HL-60 (cell line): ENCODE data around the gene NEUROD2.

Source experiments
- DNase-seq, 2 experiments: peaks; one replicate each; pipeline ENCODE4 v3.0.0-alpha.2; 2010 to 2020; ENCODE audit warnings: low read depth in 1 of 2, low spot score in 1 of 2
- H3K27ac ChIP-seq: fragments of 250-450 bp; sonication (Bioruptor Pico); replicated peaks from 2 replicates; pipeline ENCODE4 v1.5.1; 2020; ENCODE audit warnings: mild to moderate bottlenecking, moderate library complexity
- H3K27me3 ChIP-seq: fragments of 250-450 bp; sonication (Bioruptor Pico); 2 replicates; pipeline ENCODE4 v1.5.1; 2021; ENCODE audit warnings: mild to moderate bottlenecking, moderate library complexity; ENCODE audit not compliant: insufficient read depth, poor library complexity, severe bottlenecking
- H3K4me3 ChIP-seq: replicated peaks from 2 replicates; pipeline ENCODE4 v1.5.1; 2011; ENCODE audit warnings: mild to moderate bottlenecking, control low read depth, low read length; ENCODE audit not compliant: insufficient read depth
- GABPA ChIP-seq: IDR thresholded peaks from 2 replicates; pipeline ENCODE4 v1.6.1; 2012; ENCODE audit warnings: low read depth
- POLR2AphosphoS5 ChIP-seq: IDR thresholded peaks from 2 replicates; pipeline ENCODE4 v1.6.1; 2012; ENCODE audit warnings: low read depth
- SPI1 ChIP-seq: IDR thresholded peaks from 2 replicates; pipeline ENCODE4 v1.6.1; 2012; ENCODE audit warnings: low read depth, mild to moderate bottlenecking, borderline replicate concordance
- TF ChIP-seq, protein P1 (sequence below): IDR thresholded peaks from 2 replicates; pipeline ENCODE4 v1.6.1; 2012; ENCODE audit warnings: low read depth; ENCODE audit not compliant: insufficient replicate concordance
- TF ChIP-seq, protein P2 (sequence below): IDR thresholded peaks from one replicate; pipeline ENCODE4 v1.5.1; 2011; ENCODE audit warnings: low read length, control low read depth, inconsistent platforms; ENCODE audit not compliant: insufficient read depth

The NEUROD2 gene

GRCh38 chr17:39566094-39566850, 41.4 kb downstream of the NEUROD2 start:
- Histone ChIP-seq H3K27me3 (no peaks in the 10 kb centered on the region), H3K27ac (no peak overlapping the region), H3K4me3 (no peak overlapping the region)
- no peak for TF ChIP-seq GABPA
- TF ChIP-seq, protein P1, sequence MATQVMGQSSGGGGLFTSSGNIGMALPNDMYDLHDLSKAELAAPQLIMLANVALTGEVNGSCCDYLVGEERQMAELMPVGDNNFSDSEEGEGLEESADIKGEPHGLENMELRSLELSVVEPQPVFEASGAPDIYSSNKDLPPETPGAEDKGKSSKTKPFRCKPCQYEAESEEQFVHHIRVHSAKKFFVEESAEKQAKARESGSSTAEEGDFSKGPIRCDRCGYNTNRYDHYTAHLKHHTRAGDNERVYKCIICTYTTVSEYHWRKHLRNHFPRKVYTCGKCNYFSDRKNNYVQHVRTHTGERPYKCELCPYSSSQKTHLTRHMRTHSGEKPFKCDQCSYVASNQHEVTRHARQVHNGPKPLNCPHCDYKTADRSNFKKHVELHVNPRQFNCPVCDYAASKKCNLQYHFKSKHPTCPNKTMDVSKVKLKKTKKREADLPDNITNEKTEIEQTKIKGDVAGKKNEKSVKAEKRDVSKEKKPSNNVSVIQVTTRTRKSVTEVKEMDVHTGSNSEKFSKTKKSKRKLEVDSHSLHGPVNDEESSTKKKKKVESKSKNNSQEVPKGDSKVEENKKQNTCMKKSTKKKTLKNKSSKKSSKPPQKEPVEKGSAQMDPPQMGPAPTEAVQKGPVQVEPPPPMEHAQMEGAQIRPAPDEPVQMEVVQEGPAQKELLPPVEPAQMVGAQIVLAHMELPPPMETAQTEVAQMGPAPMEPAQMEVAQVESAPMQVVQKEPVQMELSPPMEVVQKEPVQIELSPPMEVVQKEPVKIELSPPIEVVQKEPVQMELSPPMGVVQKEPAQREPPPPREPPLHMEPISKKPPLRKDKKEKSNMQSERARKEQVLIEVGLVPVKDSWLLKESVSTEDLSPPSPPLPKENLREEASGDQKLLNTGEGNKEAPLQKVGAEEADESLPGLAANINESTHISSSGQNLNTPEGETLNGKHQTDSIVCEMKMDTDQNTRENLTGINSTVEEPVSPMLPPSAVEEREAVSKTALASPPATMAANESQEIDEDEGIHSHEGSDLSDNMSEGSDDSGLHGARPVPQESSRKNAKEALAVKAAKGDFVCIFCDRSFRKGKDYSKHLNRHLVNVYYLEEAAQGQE, result no peak
- TF ChIP-seq SPI1, result no peak
- TF ChIP-seq POLR2AphosphoS5, result no peak
- TF ChIP-seq, protein P2, sequence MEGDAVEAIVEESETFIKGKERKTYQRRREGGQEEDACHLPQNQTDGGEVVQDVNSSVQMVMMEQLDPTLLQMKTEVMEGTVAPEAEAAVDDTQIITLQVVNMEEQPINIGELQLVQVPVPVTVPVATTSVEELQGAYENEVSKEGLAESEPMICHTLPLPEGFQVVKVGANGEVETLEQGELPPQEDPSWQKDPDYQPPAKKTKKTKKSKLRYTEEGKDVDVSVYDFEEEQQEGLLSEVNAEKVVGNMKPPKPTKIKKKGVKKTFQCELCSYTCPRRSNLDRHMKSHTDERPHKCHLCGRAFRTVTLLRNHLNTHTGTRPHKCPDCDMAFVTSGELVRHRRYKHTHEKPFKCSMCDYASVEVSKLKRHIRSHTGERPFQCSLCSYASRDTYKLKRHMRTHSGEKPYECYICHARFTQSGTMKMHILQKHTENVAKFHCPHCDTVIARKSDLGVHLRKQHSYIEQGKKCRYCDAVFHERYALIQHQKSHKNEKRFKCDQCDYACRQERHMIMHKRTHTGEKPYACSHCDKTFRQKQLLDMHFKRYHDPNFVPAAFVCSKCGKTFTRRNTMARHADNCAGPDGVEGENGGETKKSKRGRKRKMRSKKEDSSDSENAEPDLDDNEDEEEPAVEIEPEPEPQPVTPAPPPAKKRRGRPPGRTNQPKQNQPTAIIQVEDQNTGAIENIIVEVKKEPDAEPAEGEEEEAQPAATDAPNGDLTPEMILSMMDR, result no peak
- DNase-seq, result no peak

DNA sequence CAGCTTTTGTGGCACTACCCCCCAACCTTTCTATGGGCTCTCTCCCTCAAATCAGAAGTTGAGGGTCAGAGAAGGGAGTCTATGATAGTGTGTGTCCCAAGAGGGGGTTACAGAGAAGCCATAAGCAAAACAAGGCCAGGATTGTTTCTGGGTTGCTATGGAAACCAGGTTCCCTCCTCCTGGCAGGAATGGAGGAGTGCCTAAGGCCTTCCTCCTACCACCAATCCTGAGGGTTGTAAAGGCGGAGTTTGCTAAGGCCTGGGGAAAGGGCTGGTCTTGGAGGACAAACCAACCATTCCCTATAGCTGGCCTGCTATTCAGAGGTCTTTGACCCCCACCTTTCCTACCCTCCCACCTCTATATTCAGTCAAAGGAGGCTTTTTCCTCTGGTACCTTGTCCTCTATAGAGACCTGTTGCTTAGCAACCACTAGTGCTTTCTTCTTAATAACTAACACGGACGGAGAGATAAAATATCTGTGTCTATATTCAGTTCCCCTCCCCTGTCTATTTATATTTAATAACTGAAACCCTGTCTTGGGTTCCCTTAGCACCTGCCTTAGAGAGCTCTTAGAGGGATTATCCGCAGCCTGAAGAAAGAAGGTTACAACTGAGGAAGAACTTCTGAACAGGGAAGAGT, 43.4 kb downstream of the NEUROD2 start:
- TF ChIP-seq, protein P2, result no peak
- TF ChIP-seq, protein P1, result no peak
- TF ChIP-seq GABPA (no peak), SPI1 (no peak), POLR2AphosphoS5 (no peak)
- Histone ChIP-seq H3K27me3 (no peaks in the 10 kb centered on the region), H3K4me3 (no peak overlapping the region), H3K27ac (no peak overlapping the region)
- DNase-seq, result no peak

DNA sequence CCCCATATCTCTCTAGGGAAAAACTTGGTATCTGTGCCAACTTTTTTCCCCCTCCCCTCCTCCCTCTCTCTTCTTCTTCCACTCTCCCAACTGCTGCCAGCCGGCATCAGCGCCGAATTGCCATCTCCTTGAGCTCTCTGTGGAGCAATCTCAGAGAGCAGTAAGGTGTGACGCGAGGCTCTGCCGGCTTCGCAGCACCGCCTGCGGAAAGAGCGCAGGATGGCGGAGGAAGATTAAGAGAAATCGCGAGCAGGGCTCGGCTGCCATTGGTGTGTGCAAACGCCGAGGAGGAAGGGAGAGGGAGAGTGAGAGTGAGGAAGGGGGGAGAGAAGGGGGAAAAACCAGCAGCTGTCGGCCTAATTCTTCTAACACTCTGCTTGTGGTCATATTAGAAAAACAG, 44.2 kb downstream of the NEUROD2 start:
- no peaks in the 10 kb centered on the region for H3K27me3 ChIP-seq
- DNase-seq, result no peak
- TF ChIP-seq GABPA, result no peak
- TF ChIP-seq POLR2AphosphoS5, result no peak
- no peak overlapping the region for H3K27ac ChIP-seq
- H3K4me3 ChIP-seq, result no peak overlapping the region

DNA sequence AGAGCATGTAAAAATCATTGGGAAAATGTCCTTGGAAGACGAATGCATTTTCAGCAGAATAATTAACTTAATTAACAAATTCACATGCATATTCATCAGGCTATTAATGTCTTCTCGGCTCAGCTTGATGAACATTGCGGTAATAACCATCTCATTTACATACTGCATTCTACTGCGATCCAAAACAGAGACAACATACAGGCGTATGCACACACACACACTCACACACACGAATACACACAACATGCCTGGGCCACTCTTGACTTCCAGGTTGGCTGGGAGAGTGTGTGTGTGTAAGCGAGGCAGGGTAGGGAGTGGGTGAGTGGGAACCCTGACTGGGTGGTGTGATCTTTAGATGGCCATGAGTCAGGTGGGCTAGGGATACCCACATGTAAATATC, 44.7 kb downstream of the NEUROD2 start:
- H3K27ac ChIP-seq, result no peak overlapping the region
- TF ChIP-seq, protein P1, result no peak
- TF ChIP-seq, protein P2, result no peak
- TF ChIP-seq POLR2AphosphoS5, result no peak
- no peak for TF ChIP-seq SPI1
- no peak for TF ChIP-seq GABPA

More for the DNA sequence above, 44.7 kb downstream of the NEUROD2 start:
- Histone ChIP-seq H3K27me3 (no peaks in the 10 kb centered on the region), H3K4me3 (no peak overlapping the region)
- DNase-seq, result no peak
